ENCODE data around the gene NIM1K.
"Not testable (repeated sequence)": the region's sequence is repeated elsewhere in the genome, so short reads cannot be mapped to it uniquely, and the experiment has no call there.

Gene NIM1K

GRCh38 chr5:43286623-43287022 is 94.6 kb downstream of the NIM1K start:
- no peak for DNase-seq

- no peak for DNase-seq
These were observed 95.5 kb downstream of the NIM1K start for GRCh38 chr5:43287493-43287892.

- DNase-seq, result no peak
These were observed 96.3 kb downstream of the NIM1K start for GRCh38 chr5:43288269-43288831.

GRCh38 chr5:43290726-43291125 is 98.7 kb downstream of the NIM1K start:
- no peak for DNase-seq

GRCh38 chr5:43294226-43294625 is 102.2 kb downstream of the NIM1K start:
- DNase-seq, result no peak

GRCh38 chr5:43295202-43295601 is 103.2 kb downstream of the NIM1K start:
- DNase-seq, result no peak

- no peak for DNase-seq
These were observed 104.8 kb downstream of the NIM1K start for GRCh38 chr5:43296835-43297234.

- no peak for DNase-seq
These were observed 106.4 kb downstream of the NIM1K start for GRCh38 chr5:43298443-43298842.

- no peak for DNase-seq
These were observed 108.1 kb downstream of the NIM1K start for GRCh38 chr5:43300112-43300511.

GRCh38 chr5:43301653-43302091 is 109.6 kb downstream of the NIM1K start:
- DNase-seq, result no peak

- no peak for DNase-seq
These were observed 110.5 kb downstream of the NIM1K start for GRCh38 chr5:43302481-43302880.

GRCh38 chr5:43303242-43303641 is 111.2 kb downstream of the NIM1K start:
- DNase-seq, result no peak

- DNase-seq, result no peak
These were observed 112.5 kb downstream of the NIM1K start for GRCh38 chr5:43304525-43304924.

- no peak for DNase-seq
These were observed 114.0 kb downstream of the NIM1K start for GRCh38 chr5:43305948-43306565.

- not testable (repeated sequence) for DNase-seq
These were observed 114.9 kb downstream of the NIM1K start for GRCh38 chr5:43306954-43307353.

GRCh38 chr5:43309122-43309521 is 117.1 kb downstream of the NIM1K start:
- no peak for DNase-seq

- DNase-seq, result no peak
These were observed 117.6 kb downstream of the NIM1K start for GRCh38 chr5:43309637-43310036.

- no peak for DNase-seq
These were observed 120.1 kb downstream of the NIM1K start for GRCh38 chr5:43312076-43312661.

- no peak for DNase-seq
These were observed 120.6 kb downstream of the NIM1K start for GRCh38 chr5:43312699-43313034.

GRCh38 chr5:43313035-43313853 is 121.2 kb downstream of the NIM1K start, which contains the start of gene HMGCS1:
Gene HMGCS1, minus strand, starts transcription at chr5:43313412. Its CDS starts 14,447 bp downstream, at chr5:43298965.
- DNase-seq, result peak; percentile 96

GRCh38 chr5:43313854-43314457 is 121.9 kb downstream of the NIM1K start:
- peak; percentile 61 for DNase-seq

- no peak for DNase-seq
These were observed 122.7 kb downstream of the NIM1K start for GRCh38 chr5:43314724-43315123.

GRCh38 chr5:43315263-43315662 is 123.2 kb downstream of the NIM1K start:
- peak; percentile 70 for DNase-seq
